Measurements from ENCODE around the gene RBP5. TPM values are rescaled to one million over a fixed set of nuclear protein-coding genes. Genes with fewer than 3 reads are reported as not detected.

RBP5 gene
- total RNA-seq, 1 donor from 2014 or later: 0.89 TPM

GRCh38 chr12:7092229-7092985 is 36.3 kb downstream of the RBP5 start, which contains the start of gene C1R:
C1R (minus strand) TSS chr12:7092445; CDS start chr12:7092388, 57 bp downstream.
- peak; percentile 78 for DNase-seq
- intact Hi-C loops (cut with micrococcal nuclease): no loop called here

GRCh38 chr12:7091660-7092228 is 36.9 kb downstream of the RBP5 start:
- intact Hi-C loops (cut with micrococcal nuclease): no loop called here
- peak; percentile 81 for ATAC-seq
- DNase-seq: peak; percentile 70

More at GRCh38 chr12:7092229-7092985, 36.3 kb downstream of the RBP5 start, which contains the start of gene C1R:
- ATAC-seq: peak; percentile 85

- DNase-seq: no peak
Observed at GRCh38 chr12:7091171-7091570, 37.5 kb downstream of the RBP5 start.

GRCh38 chr12:7090222-7090998 is 38.3 kb downstream of the RBP5 start:
- ATAC-seq: no peak
- DNase-seq: peak; percentile 35
- intact Hi-C loops (cut with micrococcal nuclease): no loop called here

More at GRCh38 chr12:7091171-7091570, 37.5 kb downstream of the RBP5 start:
- ATAC-seq: no peak
- intact Hi-C loops (cut with micrococcal nuclease): no loop called here

- no peak for ATAC-seq
- DNase-seq: no peak
- intact Hi-C loops (cut with micrococcal nuclease): no loop called here
Observed at GRCh38 chr12:7089196-7089871, 39.4 kb downstream of the RBP5 start.

GRCh38 chr12:7083125-7083524 is 45.6 kb downstream of the RBP5 start:
- ATAC-seq: no peak
- intact Hi-C loops (cut with micrococcal nuclease): no loop called here
- DNase-seq: no peak

- intact Hi-C loops (cut with micrococcal nuclease): loop anchor here (2.0 kb wide), 1 partner anchor 14 kb away; no protein-coding TSS in a partner anchor
- DNase-seq (no peak), ATAC-seq (no peak)
Observed at GRCh38 chr12:7081037-7081436, 47.7 kb downstream of the RBP5 start.

GRCh38 chr12:7079826-7080125 is 48.9 kb downstream of the RBP5 start:
- DNase-seq (no peak), ATAC-seq (peak; percentile 63)
- intact Hi-C loops (cut with micrococcal nuclease): loop anchor here (2.0 kb wide), 1 partner anchor 13 kb away; no protein-coding TSS in a partner anchor

- no peak for DNase-seq
- intact Hi-C loops (cut with micrococcal nuclease): no loop called here
- ATAC-seq: no peak
Observed at GRCh38 chr12:7078163-7078562, 50.5 kb downstream of the RBP5 start.

- DNase-seq: no peak
- intact Hi-C loops (cut with micrococcal nuclease): no loop called here
- no peak for ATAC-seq
Observed at GRCh38 chr12:7076493-7076892, 52.2 kb downstream of the RBP5 start.

GRCh38 chr12:7075939-7076338 is 52.8 kb downstream of the RBP5 start:
- no peak for ATAC-seq
- intact Hi-C loops (cut with micrococcal nuclease): no loop called here
- DNase-seq: no peak

GRCh38 chr12:7075518-7075917 is 53.2 kb downstream of the RBP5 start:
- no peak for ATAC-seq
- intact Hi-C loops (cut with micrococcal nuclease): no loop called here

GRCh38 chr12:7073946-7074345 is 54.7 kb downstream of the RBP5 start:
- ATAC-seq: no peak
- no peak for DNase-seq
- intact Hi-C loops (cut with micrococcal nuclease): no loop called here

More at GRCh38 chr12:7075518-7075917, 53.2 kb downstream of the RBP5 start:
- no peak for DNase-seq

Other genes starting within 250 kb of the RBP5 start
- gene LRRC23, start 224.1 kb downstream of the RBP5 start, total RNA-seq: 7.7 TPM
- gene ENO2, start 214.3 kb downstream of the RBP5 start, total RNA-seq: 12.0 TPM
- gene ATN1, start 200.9 kb downstream of the RBP5 start, total RNA-seq: 83.1 TPM
- not detected for gene RNU7-1, start 185.1 kb downstream of the RBP5 start, total RNA-seq
- 238 TPM for gene C12orf57, start 184.9 kb downstream of the RBP5 start, total RNA-seq
- gene PTPN6, start 177.5 kb downstream of the RBP5 start, total RNA-seq: 6.0 TPM
- gene PHB2, start 158.2 kb downstream of the RBP5 start, total RNA-seq: 150 TPM
- gene EMG1, start 158.0 kb downstream of the RBP5 start, total RNA-seq: 39.4 TPM
- gene LPCAT3, start 110.4 kb downstream of the RBP5 start, total RNA-seq: 55.9 TPM
- gene C1S, start 68.2 kb downstream of the RBP5 start, total RNA-seq: 116 TPM
- 142 TPM for gene C1R, start 36.4 kb downstream of the RBP5 start, total RNA-seq
- 10.9 TPM for gene C1RL, start 19.7 kb downstream of the RBP5 start, total RNA-seq
- 6.4 TPM for gene CLSTN3, start 1.5 kb upstream of the RBP5 start, total RNA-seq
- gene PEX5, start 60.8 kb upstream of the RBP5 start, total RNA-seq: 37.1 TPM
- gene ACSM4, start 175.2 kb upstream of the RBP5 start, total RNA-seq: not detected

Measured in left ventricle myocardium superior (tissue), 1 donor.